Keratinocyte (primary cell): ENCODE data around the gene NEK6. TPM values are rescaled to one million over a fixed set of nuclear protein-coding genes. Genes with fewer than 3 reads are reported as not detected.
A peak's percentile ranks its signal among the peaks of the same experiment; 100 is the strongest.

Experiments
- DNase-seq: peaks from one replicate; pipeline ENCODE4 v3.0.0-alpha.2; 2011; ENCODE audit warnings: low read depth, missing footprints, low spot score
- FAIRE-seq: peaks from 2 replicates; lab custom pipeline; 2011; peaks lifted over from hg19 to GRCh38; lab: Jason Lieb, UNC
- H2AFZ ChIP-seq: 2 replicates; pipeline ENCODE4 v1.6.0; 2012; ENCODE audit warnings: low read length, control low read depth, inconsistent platforms; ENCODE audit not compliant: control insufficient read depth
- H3K27ac ChIP-seq: 2 replicates; pipeline ENCODE4 v1.5.1; 2011; ENCODE audit warnings: low read length; ENCODE audit not compliant: control insufficient read depth, insufficient read depth
- H3K27me3 ChIP-seq: 3 replicates; pipeline ENCODE4 v1.6.0; 2011; ENCODE audit warnings: low read length; ENCODE audit not compliant: control insufficient read depth, insufficient read depth; ENCODE audit errors: extremely low read depth
- H3K36me3 ChIP-seq, 2 experiments: 2 replicates in 1 of 2; 3 replicates in 1 of 2; pipeline ENCODE4 v1.5.1; 2011; ENCODE audit warnings: low read length in 2 of 2, mild to moderate bottlenecking in 1 of 2; ENCODE audit not compliant: control insufficient read depth in 2 of 2, insufficient read depth in 2 of 2; ENCODE audit errors: extremely low read depth in 1 of 2
- H3K4me1 ChIP-seq: 3 replicates; pipeline ENCODE4 v1.5.1; 2011; ENCODE audit warnings: low read length; ENCODE audit not compliant: control insufficient read depth, insufficient read depth; ENCODE audit errors: extremely low read depth
- H3K4me2 ChIP-seq: 3 replicates; pipeline ENCODE4 v1.6.0; 2011; ENCODE audit warnings: low read depth, low read length; ENCODE audit not compliant: control insufficient read depth, insufficient read depth; ENCODE audit errors: extremely low read depth
- H3K4me3 ChIP-seq, 3 experiments: fragments of 200-600 bp in 1 of 3; sonication (generic) in 1 of 3; 2 replicates in 2 of 3; 3 replicates in 1 of 3; pipeline ENCODE4 v1.5.1; 2011 to 2016; ENCODE audit warnings: low read length in 3 of 3, mild to moderate bottlenecking in 3 of 3, control low read depth in 2 of 3, inconsistent platforms in 1 of 3, low read depth in 1 of 3, mixed read lengths in 1 of 3, mixed run types in 1 of 3, moderate library complexity in 1 of 3; ENCODE audit not compliant: control insufficient read depth in 2 of 3, insufficient read depth in 2 of 3; ENCODE audit errors: extremely low read depth in 1 of 3
- H3K79me2 ChIP-seq: 2 replicates; pipeline ENCODE4 v1.6.0; 2012; ENCODE audit warnings: low read length; ENCODE audit not compliant: control insufficient read depth, insufficient read depth
- H3K9ac ChIP-seq: 3 replicates; pipeline ENCODE4 v1.6.0; 2011; ENCODE audit warnings: low read length; ENCODE audit not compliant: control insufficient read depth, insufficient read depth; ENCODE audit errors: extremely low read depth
- H3K9me1 ChIP-seq: 3 replicates; pipeline ENCODE4 v1.6.0; 2011; ENCODE audit warnings: low read length; ENCODE audit not compliant: control insufficient read depth, insufficient read depth; ENCODE audit errors: extremely low read depth
- H3K9me3 ChIP-seq: 2 replicates; pipeline ENCODE4 v1.5.1; 2012; ENCODE audit warnings: low read depth, low read length; ENCODE audit not compliant: control insufficient read depth
- H4K20me1 ChIP-seq: 3 replicates; pipeline ENCODE4 v1.6.0; 2011; ENCODE audit warnings: low read length; ENCODE audit not compliant: control insufficient read depth, insufficient read depth; ENCODE audit errors: extremely low read depth
- CTCF ChIP-seq, 3 experiments: IDR thresholded peaks in 1 of 3; conservative IDR thresholded peaks in 1 of 3; optimal IDR thresholded peaks in 1 of 3; 2 replicates in 2 of 3; 3 replicates in 1 of 3; pipeline versions ENCODE3 to v1.5.1; 2011; ENCODE audit warnings: low read length in 3 of 3, mild to moderate bottlenecking in 3 of 3, moderate library complexity in 2 of 3, control low read depth in 1 of 3, inconsistent platforms in 1 of 3; ENCODE audit not compliant: insufficient read depth in 2 of 3; ENCODE audit errors: extremely low read depth in 1 of 3
- EZH2 ChIP-seq: IDR thresholded peaks from one replicate; pipeline ENCODE4 v1.6.1; 2012; ENCODE audit warnings: inconsistent platforms, mild to moderate bottlenecking, low read length, moderate library complexity
- dilution Hi-C: fragments of 300-500 bp; cut with MboI; formaldehyde crosslinking; loops from one replicate; pipeline ENCODE4 v1.7.0; 2020; ENCODE audit warnings: low sequenced_read_pairs; ENCODE audit not compliant: extremely low pct_ligation_motif_present
- polyA plus RNA-seq, 5 experiments: library from polyadenylated mRNA; depleted of rRNA in 3 of 5; stranded (reverse) in 3 of 5; stranded (forward) in 1 of 5; unstranded in 1 of 5; fragments of >200 nt; gene quantifications; 1 replicate in 1 of 5; 2 replicates in 3 of 5; 3 replicates in 1 of 5; pipeline versions ENCODE4 v1.2.1 to v1.2.3, GENCODE V29; 2011 to 2012; ENCODE audit warnings: missing spikeins in 2 of 5, low read depth in 1 of 5, low replicate concordance in 1 of 5

NEK6 gene
- polyA plus RNA-seq, 1 donor (not counting 4 experiments of a cell fraction or from before 2014, with no cell fraction given): 56.4 TPM

GRCh38 chr9:124297551-124297901, 39.8 kb downstream of the NEK6 start:
- peak overlapping the region; percentile 55 for H3K4me2 ChIP-seq
- peaks cover 63% of the 10 kb centered on the region for H3K4me1 ChIP-seq
- TF ChIP-seq CTCF (optimal IDR thresholded peaks at IDR 0.05 in 1 of 3, IDR thresholded peaks at IDR 0.05 in 1 of 3, conservative IDR thresholded peaks at IDR 0.05 in 1 of 3; ENCODE audit: extremely low read depth in 1 of 3, insufficient read depth in 2 of 3, low read length in 3 of 3): no peak
- TF ChIP-seq EZH2: no peak
- no peaks in the 10 kb centered on the region for H3K9me3 ChIP-seq
- peaks cover 60% of the 10 kb centered on the region for H3K79me2 ChIP-seq
- no peak overlapping the region for H2AFZ ChIP-seq
- H3K9ac ChIP-seq: no peak overlapping the region
- H3K27ac ChIP-seq: peak overlapping the region; percentile 23
- dilution Hi-C loops: no loop called here
- peaks cover 4% of the 10 kb centered on the region for H3K9me1 ChIP-seq
- H3K4me3 ChIP-seq: no peak overlapping the region
- peaks cover 2 to 11% of the 10 kb centered on the region in 2 experiments for H3K36me3 ChIP-seq
- peaks cover 5% of the 10 kb centered on the region for H4K20me1 ChIP-seq
- no peaks in the 10 kb centered on the region for H3K27me3 ChIP-seq
- FAIRE-seq (peak; percentile 94), DNase-seq (peak; percentile 84)

- peaks cover 58% of the 10 kb centered on the region for H3K79me2 ChIP-seq
- H4K20me1 ChIP-seq: peaks cover 5% of the 10 kb centered on the region
- peaks cover 2 to 17% of the 10 kb centered on the region in 2 experiments for H3K36me3 ChIP-seq
- H3K27ac ChIP-seq: peak overlapping the region; percentile 23
- FAIRE-seq (peak; percentile 5), DNase-seq (no peak)
- H3K27me3 ChIP-seq: no peaks in the 10 kb centered on the region
- H3K4me1 ChIP-seq: peaks cover 63% of the 10 kb centered on the region
- H2AFZ ChIP-seq: no peak overlapping the region
- H3K4me3 ChIP-seq: no peak overlapping the region
- TF ChIP-seq CTCF (optimal IDR thresholded peaks at IDR 0.05 in 1 of 3, IDR thresholded peaks at IDR 0.05 in 1 of 3, conservative IDR thresholded peaks at IDR 0.05 in 1 of 3; ENCODE audit: extremely low read depth in 1 of 3, insufficient read depth in 2 of 3, low read length in 3 of 3) (no peak), EZH2 (no peak)
- H3K9me1 ChIP-seq: peaks cover 3% of the 10 kb centered on the region
- H3K9me3 ChIP-seq: no peaks in the 10 kb centered on the region
- H3K4me2 ChIP-seq: peak overlapping the region; percentile 55
- dilution Hi-C loops: no loop called here
- H3K9ac ChIP-seq: no peak overlapping the region
Observed at GRCh38 chr9:124297915-124298645, 40.3 kb downstream of the NEK6 start.
